ENCODE measurements around the gene FOSL1. TPM values are rescaled to one million over a fixed set of nuclear protein-coding genes. Genes with fewer than 3 reads are reported as not detected.

FOSL1 gene
- total RNA-seq, 1 experiment from 2014 or later = 58.8 TPM

- no peaks in the 10 kb centered on the region for H3K9me3 ChIP-seq (ENCODE audit: insufficient read depth, low read depth)
- no peaks in the 10 kb centered on the region for H3K27me3 ChIP-seq (ENCODE audit: insufficient read depth, low read depth)
- H3K4me3 ChIP-seq = peak within 1 kb of the TSS; percentile 80
- peak within 1 kb of the TSS; percentile 98 for H3K4me2 ChIP-seq
- H4K20me1 ChIP-seq (ENCODE audit: insufficient read depth) = peaks cover 23% of the 10 kb centered on the region
- peaks cover 91% of the 10 kb centered on the region for H3F3A ChIP-seq (ENCODE audit: insufficient read depth, low read depth)
- ChIA-PET CTCF (interaction anchor here (0.6 to 3.2 kb wide), 9 partner anchors 25 to 238 kb away, joined by 3 to 24 read pairs (median 5); partner anchors contain the start of gene MUS81), POLR2A (ENCODE audit: unreplicated experiment) (interaction anchor here (0.5 to 3.2 kb wide), 21 partner anchors 8 to 1112 kb away, joined by 3 to 25 read pairs (median 4); partner anchors contain the start of genes MUS81, SART1 and SF1)
- no TSS peak for BruUV-seq (replicated peaks)
- peak within 1 kb of the TSS; percentile 64 for H3K27ac ChIP-seq
- H3K4me1 ChIP-seq (replicated peaks; ENCODE audit: insufficient read depth) = peaks cover 30% of the 10 kb centered on the region
- peaks cover 7% of the 10 kb centered on the region; the same call in 1 of the 2 replicates for H3K36me3 ChIP-seq (ENCODE audit: low read depth)
- DNase-seq = peak; percentile 86 to 99
- no peaks in the 10 kb centered on the region for H3K9me2 ChIP-seq (ENCODE audit: insufficient read depth)
- intact Hi-C loops (cut with micrococcal nuclease; ENCODE audit: unreplicated experiment) = no loop called here
- peaks cover 57% of the 10 kb centered on the region for H3K79me2 ChIP-seq (ENCODE audit: low read depth)
- peak within 1 kb of the TSS; percentile 92 for H2AFZ ChIP-seq
- TF ChIP-seq CTCF (conservative IDR thresholded peaks at IDR 0.05) = 0 out of 2 replicates have a peak, but pooled peaks have one; percentile 35
- TF ChIP-seq EZH2 (IDR thresholded peaks at IDR 0.05; ENCODE audit: low read depth) = no peak
Observed at GRCh38 chr11:65890324-65891218, 9.6 kb downstream of the FOSL1 start, which contains the start of gene CCDC85B. Gene CCDC85B, plus strand, starts transcription at chr11:65890673. Its CDS starts 111 bp downstream, at chr11:65890784.

DNA sequence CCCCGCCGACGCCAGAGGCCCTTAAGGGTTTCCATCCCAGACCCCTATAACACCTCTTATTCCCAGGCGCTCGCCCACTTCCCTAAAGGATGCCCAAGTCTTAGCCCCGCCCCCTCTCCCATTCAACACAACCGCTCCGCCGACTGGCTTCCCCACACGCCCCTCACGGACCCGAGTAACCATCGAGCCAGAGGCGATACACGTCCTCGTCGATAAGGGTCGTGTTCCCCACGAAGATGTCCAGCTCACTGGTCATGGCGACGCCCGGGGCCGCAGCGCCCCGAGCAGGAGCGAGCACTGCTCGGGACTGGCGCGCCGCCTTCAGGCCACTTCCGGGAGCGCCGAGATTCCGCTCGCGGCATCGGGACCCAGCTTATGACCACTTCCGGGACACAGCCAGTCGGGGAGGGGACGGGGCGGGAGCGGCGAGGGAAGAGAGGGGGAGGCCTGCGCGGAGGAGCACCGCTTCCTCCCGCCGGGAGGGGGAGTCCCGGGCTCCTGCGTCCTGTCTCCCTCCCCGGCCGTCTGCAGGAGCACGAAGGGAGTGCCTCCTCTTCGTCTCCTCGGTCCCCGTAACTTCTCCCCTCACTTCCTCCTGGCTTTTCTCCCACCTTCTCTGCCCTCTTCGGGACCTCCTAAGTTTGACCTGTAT lies 11.9 kb downstream of the FOSL1 start, which contains the start of gene FIBP:
TSS of gene FIBP (minus strand) at position 309 of the 652 bp plus-strand sequence. CDS start at position 256, 53 bp downstream.
- H3K9me3 ChIP-seq (ENCODE audit: insufficient read depth, low read depth) = no peaks in the 10 kb centered on the region
- ChIA-PET CTCF (interaction anchor here (0.6 to 3.2 kb wide), 19 partner anchors 9 to 742 kb away, joined by 3 to 24 read pairs (median 4); partner anchors contain the start of genes MUS81 and SART1), POLR2A (ENCODE audit: unreplicated experiment) (interaction anchor here (0.5 to 1.1 kb wide), 18 partner anchors 10 to 1487 kb away, joined by 3 to 29 read pairs (median 6); partner anchors contain the start of genes EIF1AD, FOSL1, KAT5 and MUS81)
- H3K36me3 ChIP-seq (ENCODE audit: low read depth) = peaks cover 18% of the 10 kb centered on the region; the same call in 1 of the 2 replicates
- H3K27me3 ChIP-seq (ENCODE audit: insufficient read depth, low read depth) = no peaks in the 10 kb centered on the region
- H4K20me1 ChIP-seq (ENCODE audit: insufficient read depth) = 0 out of 2 replicates have a peak, but pooled peaks cover 6% of the 10 kb centered on the region
- peak within 1 kb of the TSS; percentile 98 for H3K4me2 ChIP-seq
- H3F3A ChIP-seq (ENCODE audit: insufficient read depth, low read depth) = peaks cover 69% of the 10 kb centered on the region
- no TSS peak for BruUV-seq (replicated peaks)
- peak within 1 kb of the TSS; percentile 51 for H3K27ac ChIP-seq
- intact Hi-C loops (cut with micrococcal nuclease; ENCODE audit: unreplicated experiment) = loop anchor here (1.0 to 10.0 kb wide), 7 partner anchors 29 to 251 kb away; partner anchors contain the start of genes C11orf68, DRAP1, SART1 and SIPA1
- H3K4me3 ChIP-seq = peak within 1 kb of the TSS; percentile 80
- TF ChIP-seq CTCF (conservative IDR thresholded peaks at IDR 0.05) (peak; percentile 90), EZH2 (IDR thresholded peaks at IDR 0.05; ENCODE audit: low read depth) (no peak)
- peaks cover 36% of the 10 kb centered on the region for H3K79me2 ChIP-seq (ENCODE audit: low read depth)
- no peaks in the 10 kb centered on the region for H3K9me2 ChIP-seq (ENCODE audit: insufficient read depth)
- peak within 1 kb of the TSS; percentile 94 for H2AFZ ChIP-seq
- H3K4me1 ChIP-seq (replicated peaks; ENCODE audit: insufficient read depth) = peaks cover 28% of the 10 kb centered on the region
- DNase-seq = peak; percentile 92 to 97
